Neural cell (in vitro differentiated cells): ENCODE results near the gene UPK1B. TPM values are rescaled to one million over a fixed set of nuclear protein-coding genes. Genes with fewer than 3 reads are reported as not detected.

Source experiments
- H2AFZ ChIP-seq: fragments of 200-600, 300-800 bp; sonication (generic), shearing (Covaris generic); 2 replicates; pipeline ENCODE4 v1.6.0; 2014; ENCODE audit warnings: low read depth, mild to moderate bottlenecking, antibody characterized with exemption, low read length, moderate library complexity
- H3F3A ChIP-seq: fragments of 200-600 bp; shearing (Covaris generic); 2 replicates; pipeline ENCODE4 v1.6.1; 2016; ENCODE audit warnings: mild to moderate bottlenecking, moderate library complexity, mixed read lengths, antibody characterized with exemption, low read length; ENCODE audit not compliant: insufficient read depth, poor library complexity, severe bottlenecking
- H3K27ac ChIP-seq: fragments of 200-600, 300-800 bp; sonication (generic), shearing (Covaris generic); 2 replicates; pipeline ENCODE4 v1.5.1; 2014; ENCODE audit warnings: mild to moderate bottlenecking, low read length, moderate library complexity
- H3K27me3 ChIP-seq: fragments of 300-800, 200-600 bp; sonication (generic), shearing (Covaris generic); 2 replicates; pipeline ENCODE4 v1.6.0; 2014; ENCODE audit warnings: mild to moderate bottlenecking, low read depth, low read length, moderate library complexity; ENCODE audit not compliant: insufficient read depth
- H3K36me3 ChIP-seq: fragments of 300-800, 200-600 bp; sonication (generic), shearing (Covaris generic); 2 replicates; pipeline ENCODE4 v1.5.1; 2014; ENCODE audit warnings: mild to moderate bottlenecking, antibody characterized with exemption, low read length, moderate library complexity; ENCODE audit not compliant: insufficient read depth
- H3K4me2 ChIP-seq: fragments of 300-800, 200-600 bp; sonication (generic), shearing (Covaris generic); 2 replicates; pipeline ENCODE4 v1.6.0; 2014; ENCODE audit warnings: mild to moderate bottlenecking, low read length
- H3K4me3 ChIP-seq: fragments of 300-800, 200-600 bp; sonication (generic), shearing (Covaris generic); 2 replicates; pipeline ENCODE4 v1.5.1; 2014; ENCODE audit warnings: mild to moderate bottlenecking, low read length, moderate library complexity
- H3K79me2 ChIP-seq: fragments of 200-600 bp; shearing (Covaris generic); replicated peaks from 2 replicates; pipeline ENCODE4 v1.6.0; 2014; ENCODE audit warnings: mild to moderate bottlenecking, low read length, moderate library complexity; ENCODE audit not compliant: insufficient read depth
- H3K9ac ChIP-seq: fragments of 300-800, 200-600 bp; sonication (generic), shearing (Covaris generic); 2 replicates; pipeline ENCODE4 v1.6.1; 2016; ENCODE audit warnings: mild to moderate bottlenecking, low read length, mixed read lengths
- H3K9me2 ChIP-seq: fragments of 200-600 bp; shearing (Covaris generic); 2 replicates; pipeline ENCODE4 v1.6.1; 2016; ENCODE audit warnings: mild to moderate bottlenecking, low read length, mixed read lengths; ENCODE audit not compliant: insufficient read depth
- H3K9me3 ChIP-seq: fragments of 200-600, 300-800 bp; sonication (generic), shearing (Covaris generic); 2 replicates; pipeline ENCODE4 v1.6.1; 2016; ENCODE audit warnings: mild to moderate bottlenecking, mixed run types, low read length, moderate library complexity, mixed read lengths
- H4K20me1 ChIP-seq: fragments of 200-600 bp; shearing (Covaris generic); 2 replicates; pipeline ENCODE4 v1.6.1; 2016; ENCODE audit warnings: mild to moderate bottlenecking, mixed run types; ENCODE audit not compliant: insufficient read depth
- EP300 ChIP-seq: fragments of 450-650 bp; conservative IDR thresholded peaks from 2 replicates; pipeline ENCODE4 v1.6.1; 2014; ENCODE audit warnings: antibody characterized with exemption, mild to moderate bottlenecking, moderate library complexity; ENCODE audit not compliant: poor library complexity, severe bottlenecking
- EZH2 ChIP-seq: fragments of 200-600, 300-800 bp; shearing (Covaris generic), sonication (generic); IDR thresholded peaks from 2 replicates; pipeline ENCODE4 v1.6.1; 2014; ENCODE audit warnings: antibody characterized with exemption, low read length, borderline replicate concordance, mild to moderate bottlenecking; ENCODE audit not compliant: insufficient read depth, poor library complexity, severe bottlenecking
- MXI1 ChIP-seq: fragments of 450-650 bp; conservative IDR thresholded peaks from 2 replicates; pipeline ENCODE4 v1.6.1; 2014; ENCODE audit warnings: antibody characterized with exemption, mild to moderate bottlenecking; ENCODE audit not compliant: poor library complexity, severe bottlenecking
- POLR2AphosphoS5 ChIP-seq: IDR thresholded peaks from 2 replicates; pipeline ENCODE4 v1.6.1; 2012
- RAD21 ChIP-seq: fragments of 450-650 bp; conservative IDR thresholded peaks from 2 replicates; pipeline ENCODE4 v1.6.1; 2014; ENCODE audit warnings: antibody characterized with exemption, mild to moderate bottlenecking, moderate library complexity
- SMC3 ChIP-seq: fragments of 450-650 bp; conservative IDR thresholded peaks from 2 replicates; pipeline ENCODE4 v1.6.1; 2014; ENCODE audit warnings: antibody characterized with exemption, mild to moderate bottlenecking, moderate library complexity; ENCODE audit not compliant: poor library complexity
- TAF1 ChIP-seq: IDR thresholded peaks from 2 replicates; pipeline ENCODE4 v1.6.1; 2012; ENCODE audit warnings: low read depth
- polyA plus RNA-seq: library from polyadenylated mRNA; depleted of rRNA; stranded (reverse); fragments of >200 nt; gene quantifications from 2 replicates; pipeline ENCODE4 v1.2.3, GENCODE V29; 2014
- TF ChIP-seq, protein P1 (sequence below): fragments of 450-650 bp; IDR thresholded peaks from 2 replicates; pipeline ENCODE4 v1.5.1; 2014; ENCODE audit warnings: antibody characterized with exemption, mild to moderate bottlenecking, moderate library complexity; ENCODE audit not compliant: poor library complexity, severe bottlenecking
- TF ChIP-seq, protein P2 (sequence below): IDR thresholded peaks from 2 replicates; pipeline ENCODE4 v1.6.1; 2012; ENCODE audit warnings: borderline replicate concordance

Gene UPK1B
- polyA plus RNA-seq, 1 donor from 2014 or later, result not detected

DNA sequence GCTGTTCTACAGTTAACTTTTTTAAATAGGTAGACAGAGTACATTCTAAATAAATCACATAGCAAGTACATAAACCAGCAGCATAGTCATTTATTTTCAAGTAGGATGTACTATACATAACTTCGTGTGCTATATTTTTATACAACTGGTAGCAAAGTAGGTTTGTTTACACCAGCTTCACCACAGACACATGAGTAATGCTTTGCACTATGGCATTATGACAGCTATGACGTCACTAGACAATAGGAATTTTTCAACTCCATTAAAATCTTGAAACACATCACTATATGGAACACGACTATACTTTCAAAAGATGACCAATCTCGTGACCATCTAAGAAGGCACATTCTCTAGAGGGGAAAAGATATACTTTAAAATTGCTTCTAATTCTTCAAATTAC, 23.9 kb upstream of the UPK1B start:
- Histone ChIP-seq H3K4me3 (no peak overlapping the region), H3K27ac (no peak overlapping the region), H3K9me2 (no peaks in the 10 kb centered on the region), H3K79me2 (no peaks in the 10 kb centered on the region), H3F3A (no peaks in the 10 kb centered on the region), H3K9ac (no peak overlapping the region), H3K36me3 (no peaks in the 10 kb centered on the region), H3K27me3 (no peaks in the 10 kb centered on the region), H4K20me1 (no peaks in the 10 kb centered on the region), H3K9me3 (no peaks in the 10 kb centered on the region), H2AFZ (no peak overlapping the region), H3K4me2 (no peak overlapping the region)
- no peak for TF ChIP-seq RAD21
- TF ChIP-seq, protein P1, sequence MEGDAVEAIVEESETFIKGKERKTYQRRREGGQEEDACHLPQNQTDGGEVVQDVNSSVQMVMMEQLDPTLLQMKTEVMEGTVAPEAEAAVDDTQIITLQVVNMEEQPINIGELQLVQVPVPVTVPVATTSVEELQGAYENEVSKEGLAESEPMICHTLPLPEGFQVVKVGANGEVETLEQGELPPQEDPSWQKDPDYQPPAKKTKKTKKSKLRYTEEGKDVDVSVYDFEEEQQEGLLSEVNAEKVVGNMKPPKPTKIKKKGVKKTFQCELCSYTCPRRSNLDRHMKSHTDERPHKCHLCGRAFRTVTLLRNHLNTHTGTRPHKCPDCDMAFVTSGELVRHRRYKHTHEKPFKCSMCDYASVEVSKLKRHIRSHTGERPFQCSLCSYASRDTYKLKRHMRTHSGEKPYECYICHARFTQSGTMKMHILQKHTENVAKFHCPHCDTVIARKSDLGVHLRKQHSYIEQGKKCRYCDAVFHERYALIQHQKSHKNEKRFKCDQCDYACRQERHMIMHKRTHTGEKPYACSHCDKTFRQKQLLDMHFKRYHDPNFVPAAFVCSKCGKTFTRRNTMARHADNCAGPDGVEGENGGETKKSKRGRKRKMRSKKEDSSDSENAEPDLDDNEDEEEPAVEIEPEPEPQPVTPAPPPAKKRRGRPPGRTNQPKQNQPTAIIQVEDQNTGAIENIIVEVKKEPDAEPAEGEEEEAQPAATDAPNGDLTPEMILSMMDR, result no peak
- TF ChIP-seq EZH2, result no peak
- TF ChIP-seq POLR2AphosphoS5, result no peak
- no peak for TF ChIP-seq EP300
- TF ChIP-seq, protein P2, sequence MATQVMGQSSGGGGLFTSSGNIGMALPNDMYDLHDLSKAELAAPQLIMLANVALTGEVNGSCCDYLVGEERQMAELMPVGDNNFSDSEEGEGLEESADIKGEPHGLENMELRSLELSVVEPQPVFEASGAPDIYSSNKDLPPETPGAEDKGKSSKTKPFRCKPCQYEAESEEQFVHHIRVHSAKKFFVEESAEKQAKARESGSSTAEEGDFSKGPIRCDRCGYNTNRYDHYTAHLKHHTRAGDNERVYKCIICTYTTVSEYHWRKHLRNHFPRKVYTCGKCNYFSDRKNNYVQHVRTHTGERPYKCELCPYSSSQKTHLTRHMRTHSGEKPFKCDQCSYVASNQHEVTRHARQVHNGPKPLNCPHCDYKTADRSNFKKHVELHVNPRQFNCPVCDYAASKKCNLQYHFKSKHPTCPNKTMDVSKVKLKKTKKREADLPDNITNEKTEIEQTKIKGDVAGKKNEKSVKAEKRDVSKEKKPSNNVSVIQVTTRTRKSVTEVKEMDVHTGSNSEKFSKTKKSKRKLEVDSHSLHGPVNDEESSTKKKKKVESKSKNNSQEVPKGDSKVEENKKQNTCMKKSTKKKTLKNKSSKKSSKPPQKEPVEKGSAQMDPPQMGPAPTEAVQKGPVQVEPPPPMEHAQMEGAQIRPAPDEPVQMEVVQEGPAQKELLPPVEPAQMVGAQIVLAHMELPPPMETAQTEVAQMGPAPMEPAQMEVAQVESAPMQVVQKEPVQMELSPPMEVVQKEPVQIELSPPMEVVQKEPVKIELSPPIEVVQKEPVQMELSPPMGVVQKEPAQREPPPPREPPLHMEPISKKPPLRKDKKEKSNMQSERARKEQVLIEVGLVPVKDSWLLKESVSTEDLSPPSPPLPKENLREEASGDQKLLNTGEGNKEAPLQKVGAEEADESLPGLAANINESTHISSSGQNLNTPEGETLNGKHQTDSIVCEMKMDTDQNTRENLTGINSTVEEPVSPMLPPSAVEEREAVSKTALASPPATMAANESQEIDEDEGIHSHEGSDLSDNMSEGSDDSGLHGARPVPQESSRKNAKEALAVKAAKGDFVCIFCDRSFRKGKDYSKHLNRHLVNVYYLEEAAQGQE, result no peak

DNA sequence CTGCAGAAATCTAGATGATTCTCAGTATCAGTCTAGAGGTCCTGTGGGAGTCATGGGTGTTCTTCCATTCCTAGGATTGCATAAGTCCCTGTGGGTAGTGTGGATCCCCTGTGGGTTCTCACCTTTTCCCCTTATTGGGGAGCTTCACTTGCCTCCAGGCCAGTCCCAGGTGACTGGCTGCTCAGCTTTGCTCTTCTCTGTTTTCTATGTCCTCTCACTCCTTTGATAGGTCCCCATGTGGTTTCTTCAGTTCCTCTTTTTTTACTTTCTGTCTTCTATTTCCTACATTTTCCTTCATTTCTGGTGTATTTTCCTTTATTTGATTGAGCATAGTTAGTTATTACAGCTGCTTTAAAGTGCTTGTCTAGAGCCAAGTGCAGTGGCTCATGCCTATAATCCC, 16.5 kb upstream of the UPK1B start:
- H3K4me3 ChIP-seq, result no peak overlapping the region
- H3K9me3 ChIP-seq, result no peaks in the 10 kb centered on the region
- no peak for TF ChIP-seq MXI1
- TF ChIP-seq POLR2AphosphoS5, result no peak
- TF ChIP-seq SMC3, result no peak
- no peak for TF ChIP-seq EP300
- no peak for TF ChIP-seq TAF1
- no peak for TF ChIP-seq EZH2
- TF ChIP-seq RAD21, result no peak
- TF ChIP-seq, protein P2, result no peak
- H3K9ac ChIP-seq, result no peak overlapping the region
- no peaks in the 10 kb centered on the region for H3K36me3 ChIP-seq
- no peaks in the 10 kb centered on the region for H4K20me1 ChIP-seq
- H3K9me2 ChIP-seq, result no peaks in the 10 kb centered on the region
- H3K4me2 ChIP-seq, result no peak overlapping the region
- H3F3A ChIP-seq, result no peaks in the 10 kb centered on the region
- H2AFZ ChIP-seq, result no peak overlapping the region
- H3K27ac ChIP-seq, result no peak overlapping the region
- no peaks in the 10 kb centered on the region for H3K27me3 ChIP-seq
- no peaks in the 10 kb centered on the region for H3K79me2 ChIP-seq
